Mammary epithelial cell (primary cell): Measurements from ENCODE around the gene NSUN4.

Experiments
- EZH2 ChIP-seq: IDR thresholded peaks from 2 replicates; pipeline ENCODE4 v1.6.1; 2012; ENCODE audit warnings: low read length, inconsistent platforms, borderline replicate concordance
- TF ChIP-seq, protein P1 (sequence below), 2 donors: IDR thresholded peaks in 1 of 2; conservative IDR thresholded peaks in 1 of 2; 2 replicates each; pipeline ENCODE4 v1.5.1; 2011 to 2012; ENCODE audit warnings: inconsistent platforms in 2 of 2, low read length in 2 of 2, mild to moderate bottlenecking in 2 of 2, control low read depth in 1 of 2, low read depth in 1 of 2; ENCODE audit not compliant: insufficient read depth in 1 of 2; ENCODE audit errors: extremely low read depth in 1 of 2

DNA sequence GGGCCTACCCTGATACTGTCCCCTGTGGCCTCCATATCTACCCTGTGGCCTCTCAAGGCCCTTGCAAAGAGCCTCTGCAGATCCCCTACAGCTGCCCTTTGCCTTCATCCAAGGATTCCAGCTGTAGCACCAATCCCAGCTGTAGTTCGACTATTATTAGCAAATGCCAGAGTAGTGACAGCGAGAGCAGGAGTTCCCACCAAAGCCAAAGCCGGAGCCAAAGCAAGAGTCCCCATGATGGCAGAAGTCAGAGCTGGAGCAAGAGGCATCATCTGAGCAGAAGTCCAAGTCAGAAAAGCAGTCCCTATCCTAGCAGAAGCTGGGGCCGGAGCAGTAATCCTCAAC is 2.7 kb downstream of the NSUN4 start:
- TF ChIP-seq, protein P1, sequence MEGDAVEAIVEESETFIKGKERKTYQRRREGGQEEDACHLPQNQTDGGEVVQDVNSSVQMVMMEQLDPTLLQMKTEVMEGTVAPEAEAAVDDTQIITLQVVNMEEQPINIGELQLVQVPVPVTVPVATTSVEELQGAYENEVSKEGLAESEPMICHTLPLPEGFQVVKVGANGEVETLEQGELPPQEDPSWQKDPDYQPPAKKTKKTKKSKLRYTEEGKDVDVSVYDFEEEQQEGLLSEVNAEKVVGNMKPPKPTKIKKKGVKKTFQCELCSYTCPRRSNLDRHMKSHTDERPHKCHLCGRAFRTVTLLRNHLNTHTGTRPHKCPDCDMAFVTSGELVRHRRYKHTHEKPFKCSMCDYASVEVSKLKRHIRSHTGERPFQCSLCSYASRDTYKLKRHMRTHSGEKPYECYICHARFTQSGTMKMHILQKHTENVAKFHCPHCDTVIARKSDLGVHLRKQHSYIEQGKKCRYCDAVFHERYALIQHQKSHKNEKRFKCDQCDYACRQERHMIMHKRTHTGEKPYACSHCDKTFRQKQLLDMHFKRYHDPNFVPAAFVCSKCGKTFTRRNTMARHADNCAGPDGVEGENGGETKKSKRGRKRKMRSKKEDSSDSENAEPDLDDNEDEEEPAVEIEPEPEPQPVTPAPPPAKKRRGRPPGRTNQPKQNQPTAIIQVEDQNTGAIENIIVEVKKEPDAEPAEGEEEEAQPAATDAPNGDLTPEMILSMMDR (conservative IDR thresholded peaks at IDR 0.05 in 1 of 2, IDR thresholded peaks at IDR 0.05 in 1 of 2; ENCODE audit: extremely low read depth in 1 of 2, insufficient read depth in 1 of 2, low read depth in 1 of 2, low read length in 2 of 2): no peak
- TF ChIP-seq EZH2: no peak
